ENCODE results near the gene ZNF407.

GRCh38 chr18:74625157-74625556 lies 27.5 kb downstream of the ZNF407 start:
- TF ChIP-seq CTCF (IDR thresholded peaks at IDR 0.05; ENCODE audit: insufficient read depth, low read length) (no peak), SPI1 (IDR thresholded peaks at IDR 0.05; ENCODE audit: borderline replicate concordance, low read depth) (no peak), REST (IDR thresholded peaks at IDR 0.05; ENCODE audit: insufficient replicate concordance, low read depth) (no peak)
